OCI-LY7 (cell line): ENCODE results near the gene EYS. TPM values are rescaled to one million over a fixed set of nuclear protein-coding genes. Genes with fewer than 3 reads are reported as not detected.

ENCODE experiments used
- BruUV-seq: library from RNA; stranded (reverse); fragments of 400-500 nt; replicated peaks from 2 replicates; lab custom pipeline; 2021; lab: Mats Ljungman, UMichigan
- CTCF ChIA-PET: fragments of 300-600 bp; sonication (Branson Sonifier 250); formaldehyde crosslinking; loops from one replicate; lab custom pipeline; 2022; ENCODE audit warnings: antibody characterized with exemption; ENCODE audit not compliant: unreplicated experiment; lab: Charles Lee
- POLR2A ChIA-PET: fragments of 300-600 bp; sonication (Branson Sonifier 250); formaldehyde crosslinking; loops from one replicate; lab custom pipeline; 2022; ENCODE audit warnings: antibody characterized with exemption; lab: Charles Lee
- DNase-seq: peaks from one replicate; pipeline ENCODE4 v3.0.0-alpha.2; 2015; ENCODE audit warnings: low spot score
- H2AFZ ChIP-seq: fragments of 200-600 bp; sonication (generic), shearing (Covaris generic); 2 replicates; pipeline ENCODE4 v1.6.1; 2014; ENCODE audit warnings: mild to moderate bottlenecking, antibody characterized with exemption, low read length, moderate library complexity
- H3K27ac ChIP-seq: fragments of 200-600 bp; sonication (generic); 2 replicates; pipeline ENCODE4 v1.5.1; 2014; ENCODE audit warnings: mixed run types, low read depth, mild to moderate bottlenecking, moderate library complexity, low read length, inconsistent platforms; ENCODE audit not compliant: poor library complexity, severe bottlenecking
- H3K36me3 ChIP-seq: fragments of 200-600 bp; sonication (generic); 2 replicates; pipeline ENCODE4 v1.6.1; 2014; ENCODE audit warnings: mild to moderate bottlenecking, antibody characterized with exemption, low read length, moderate library complexity, mixed read lengths; ENCODE audit not compliant: insufficient read depth
- H3K4me1 ChIP-seq: fragments of 200-600 bp; sonication (generic); 2 replicates; pipeline ENCODE4 v1.5.1; 2014; ENCODE audit warnings: mild to moderate bottlenecking, low read length; ENCODE audit not compliant: insufficient read depth, poor library complexity, severe bottlenecking
- H3K4me2 ChIP-seq: fragments of 200-600 bp; sonication (generic); 2 replicates; pipeline ENCODE4 v1.6.1; 2014; ENCODE audit warnings: mild to moderate bottlenecking, low read length
- H3K4me3 ChIP-seq: fragments of 200-600 bp; sonication (generic); 2 replicates; pipeline ENCODE4 v1.5.1; 2014; ENCODE audit warnings: mild to moderate bottlenecking, low read depth, low read length; ENCODE audit not compliant: poor library complexity, severe bottlenecking
- H3K79me2 ChIP-seq: fragments of 200-600 bp; sonication (generic); 2 replicates; pipeline ENCODE4 v1.6.1; 2016; ENCODE audit warnings: low read depth, mild to moderate bottlenecking, low read length, moderate library complexity, mixed read lengths; ENCODE audit not compliant: insufficient read depth
- H3K9me2 ChIP-seq: fragments of 200-600 bp; sonication (generic); 2 replicates; pipeline ENCODE4 v1.6.1; 2016; ENCODE audit warnings: mild to moderate bottlenecking, low read length, mixed read lengths; ENCODE audit not compliant: insufficient read depth
- H3K9me3 ChIP-seq: fragments of 200-600 bp; sonication (generic); 2 replicates; pipeline ENCODE4 v1.6.1; 2014; ENCODE audit warnings: mild to moderate bottlenecking, mixed run types, low read length, mixed read lengths
- H4K20me1 ChIP-seq: fragments of 200-600 bp; sonication (generic); 2 replicates; pipeline ENCODE4 v1.6.1; 2014; ENCODE audit warnings: mild to moderate bottlenecking, antibody characterized with exemption, low read length, moderate library complexity, mixed read lengths; ENCODE audit not compliant: insufficient read depth
- EZH2phosphoT487 ChIP-seq: fragments of 200-600 bp; sonication (generic); IDR thresholded peaks from 2 replicates; pipeline ENCODE4 v1.6.1; 2018; ENCODE audit warnings: low read depth, borderline replicate concordance, mild to moderate bottlenecking, mixed run types, antibody characterized with exemption, low read length, moderate library complexity, mixed read lengths
- intact Hi-C: fragments of 100-400 bp; cut with micrococcal nuclease; formaldehyde crosslinking; loops from one replicate; pipeline ENCODE4 v1.10.0; 2022; ENCODE audit not compliant: unreplicated experiment
- total RNA-seq, 2 experiments: library from RNA; depleted of rRNA in 1 of 2; stranded (reverse); fragments of >200 nt in 1 of 2; shearing (Covaris generic) in 1 of 2; gene quantifications; 2 replicates each; pipeline ENCODE4 v1.2.3, GENCODE V29; 2014 to 2022
- TF ChIP-seq, protein P1 (sequence below): fragments of 200-600 bp; sonication (generic); conservative IDR thresholded peaks from 2 replicates; pipeline ENCODE4 v1.5.1; 2014; ENCODE audit warnings: mild to moderate bottlenecking, antibody characterized with exemption, low read length, moderate library complexity, mixed read lengths

Gene EYS
- total RNA-seq, 2 experiments from 2014 or later: not detected

- Histone ChIP-seq H3K27ac (no peak overlapping the region), H3K9me2 (no peaks in the 10 kb centered on the region), H3K9me3 (no peaks in the 10 kb centered on the region), H3K4me1 (no peaks in the 10 kb centered on the region), H3K79me2 (no peaks in the 10 kb centered on the region), H3K36me3 (no peaks in the 10 kb centered on the region), H2AFZ (no peak overlapping the region), H3K4me3 (no peak overlapping the region), H3K4me2 (no peak overlapping the region), H4K20me1 (no peaks in the 10 kb centered on the region)
- CTCF ChIA-PET: no interaction called here
- POLR2A ChIA-PET: no interaction called here
- no TSS peak for BruUV-seq
- DNase-seq: no peak
- intact Hi-C loops: no loop called here
- TF ChIP-seq, protein P1, sequence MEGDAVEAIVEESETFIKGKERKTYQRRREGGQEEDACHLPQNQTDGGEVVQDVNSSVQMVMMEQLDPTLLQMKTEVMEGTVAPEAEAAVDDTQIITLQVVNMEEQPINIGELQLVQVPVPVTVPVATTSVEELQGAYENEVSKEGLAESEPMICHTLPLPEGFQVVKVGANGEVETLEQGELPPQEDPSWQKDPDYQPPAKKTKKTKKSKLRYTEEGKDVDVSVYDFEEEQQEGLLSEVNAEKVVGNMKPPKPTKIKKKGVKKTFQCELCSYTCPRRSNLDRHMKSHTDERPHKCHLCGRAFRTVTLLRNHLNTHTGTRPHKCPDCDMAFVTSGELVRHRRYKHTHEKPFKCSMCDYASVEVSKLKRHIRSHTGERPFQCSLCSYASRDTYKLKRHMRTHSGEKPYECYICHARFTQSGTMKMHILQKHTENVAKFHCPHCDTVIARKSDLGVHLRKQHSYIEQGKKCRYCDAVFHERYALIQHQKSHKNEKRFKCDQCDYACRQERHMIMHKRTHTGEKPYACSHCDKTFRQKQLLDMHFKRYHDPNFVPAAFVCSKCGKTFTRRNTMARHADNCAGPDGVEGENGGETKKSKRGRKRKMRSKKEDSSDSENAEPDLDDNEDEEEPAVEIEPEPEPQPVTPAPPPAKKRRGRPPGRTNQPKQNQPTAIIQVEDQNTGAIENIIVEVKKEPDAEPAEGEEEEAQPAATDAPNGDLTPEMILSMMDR: no peak
- no peak for TF ChIP-seq EZH2phosphoT487
Observed at GRCh38 chr6:63930848-63931247, 1776.2 kb downstream of the EYS start.

GRCh38 chr6:63929111-63929510 lies 1777.9 kb downstream of the EYS start:
- no peaks in the 10 kb centered on the region for H3K9me3 ChIP-seq
- no peak overlapping the region for H2AFZ ChIP-seq
- TF ChIP-seq, protein P1: no peak
- no peak for TF ChIP-seq EZH2phosphoT487
- no peak for DNase-seq
- no TSS peak for BruUV-seq
- no peak overlapping the region for H3K4me2 ChIP-seq
- no peak overlapping the region for H3K27ac ChIP-seq
- H3K36me3 ChIP-seq: no peaks in the 10 kb centered on the region
- H3K9me2 ChIP-seq: no peaks in the 10 kb centered on the region
- intact Hi-C loops: no loop called here
- no peaks in the 10 kb centered on the region for H4K20me1 ChIP-seq
- POLR2A ChIA-PET: interaction anchor here (0.7 kb wide), 1 partner anchor 14 kb away, joined by 3 read pairs; no protein-coding TSS in a partner anchor
- H3K4me3 ChIP-seq: no peak overlapping the region
- H3K4me1 ChIP-seq: no peaks in the 10 kb centered on the region
- CTCF ChIA-PET: no interaction called here
- H3K79me2 ChIP-seq: no peaks in the 10 kb centered on the region

GRCh38 chr6:63928613-63929012 lies 1778.4 kb downstream of the EYS start:
- H3K4me3 ChIP-seq: no peak overlapping the region
- no peak overlapping the region for H2AFZ ChIP-seq
- BruUV-seq: no TSS peak
- CTCF ChIA-PET: no interaction called here
- H3K79me2 ChIP-seq: no peaks in the 10 kb centered on the region
- POLR2A ChIA-PET: interaction anchor here (0.7 kb wide), 1 partner anchor 14 kb away, joined by 3 read pairs; no protein-coding TSS in a partner anchor
- intact Hi-C loops: no loop called here
- no peaks in the 10 kb centered on the region for H3K9me2 ChIP-seq
- no peaks in the 10 kb centered on the region for H3K9me3 ChIP-seq
- H3K4me1 ChIP-seq: no peaks in the 10 kb centered on the region
- no peaks in the 10 kb centered on the region for H4K20me1 ChIP-seq
- no peak overlapping the region for H3K27ac ChIP-seq
- H3K36me3 ChIP-seq: no peaks in the 10 kb centered on the region
- no peak for DNase-seq
- no peak for TF ChIP-seq EZH2phosphoT487
- TF ChIP-seq, protein P1: no peak
- no peak overlapping the region for H3K4me2 ChIP-seq
